GM19328 (cell line): ENCODE measurements around the gene TMEM239.
"Not testable (repeated sequence)": the region's sequence is repeated elsewhere in the genome, so short reads cannot be mapped to it uniquely, and the experiment has no call there.

Source experiments
- ATAC-seq: cut with Tn5 transposase; IDR thresholded peaks from one replicate; pipeline ENCODE4 v1.9.1; 2021; ENCODE audit warnings: mild to moderate bottlenecking, moderate library complexity; ENCODE audit not compliant: unreplicated experiment

Gene TMEM239

GRCh38 chr20:2820084-2820895, 4.1 kb downstream of the TMEM239 start:
- no peak for ATAC-seq

DNA sequence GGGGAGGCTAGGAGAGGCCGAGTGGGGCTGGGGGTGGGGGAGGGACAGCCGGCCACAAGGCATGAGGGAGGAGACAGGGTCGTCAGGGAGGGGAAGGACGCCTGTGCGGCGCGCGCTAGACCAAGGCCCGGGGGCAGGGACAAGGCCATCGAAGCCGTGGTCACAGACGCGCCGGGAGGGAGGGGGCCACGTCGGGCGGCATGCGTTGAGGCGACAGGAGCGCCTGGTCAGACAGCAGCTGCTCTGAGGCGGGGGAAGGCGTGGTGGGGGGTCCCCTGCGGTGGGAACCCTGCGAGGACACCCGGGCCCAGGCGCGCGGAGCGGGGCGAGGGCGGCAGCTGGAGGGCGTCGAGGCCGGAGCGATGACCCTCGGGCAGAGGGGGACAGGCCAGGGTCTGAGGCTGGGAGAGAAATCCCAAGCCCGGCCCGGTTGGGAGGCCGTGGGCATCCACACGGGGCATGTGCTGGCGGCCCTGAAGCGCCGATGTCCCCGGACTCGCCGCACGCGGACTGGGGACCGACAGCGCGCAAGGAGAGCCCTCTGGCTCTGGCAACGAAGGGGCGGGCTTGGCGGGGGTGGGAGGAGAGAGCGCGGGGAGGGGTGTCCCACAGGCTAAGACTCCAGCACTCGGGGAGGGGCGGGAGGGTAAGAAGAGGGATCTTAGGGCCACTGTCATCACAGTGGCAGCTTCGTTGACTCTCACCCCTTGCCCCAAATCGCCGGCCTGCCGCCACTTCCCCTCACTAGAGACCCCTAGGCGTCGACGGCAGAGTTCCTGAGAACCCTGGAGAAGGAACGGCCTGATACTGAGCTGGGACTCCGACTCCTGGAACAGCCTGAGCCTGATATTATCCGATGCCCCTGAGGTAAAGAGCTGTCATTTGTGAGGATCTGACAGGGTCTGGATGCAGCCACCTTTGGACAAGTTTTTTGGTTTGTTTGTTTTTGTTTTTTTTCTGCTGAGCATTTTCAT, 5.0 kb downstream of the TMEM239 start:
- no peak for ATAC-seq

DNA sequence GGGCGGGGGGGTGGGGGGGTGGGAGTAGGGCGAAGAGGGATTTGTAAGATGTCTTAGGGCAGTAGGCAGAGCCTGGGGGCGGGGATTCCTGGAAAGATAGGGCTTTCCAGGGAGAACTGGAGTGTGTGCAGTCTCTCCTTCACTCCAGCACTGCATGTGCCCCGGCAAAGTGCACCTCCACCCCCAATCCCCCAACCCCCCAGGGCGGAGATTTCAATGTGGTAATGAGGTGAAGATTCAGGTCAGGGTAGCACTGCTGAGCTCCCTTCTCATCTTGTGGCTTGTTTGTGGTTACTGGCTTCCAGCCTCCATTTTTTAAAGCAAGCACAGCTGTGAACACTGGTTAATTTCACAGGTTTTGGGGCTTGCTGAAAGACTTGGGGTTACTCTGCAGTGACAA, 5.9 kb downstream of the TMEM239 start:
- no peak for ATAC-seq

DNA sequence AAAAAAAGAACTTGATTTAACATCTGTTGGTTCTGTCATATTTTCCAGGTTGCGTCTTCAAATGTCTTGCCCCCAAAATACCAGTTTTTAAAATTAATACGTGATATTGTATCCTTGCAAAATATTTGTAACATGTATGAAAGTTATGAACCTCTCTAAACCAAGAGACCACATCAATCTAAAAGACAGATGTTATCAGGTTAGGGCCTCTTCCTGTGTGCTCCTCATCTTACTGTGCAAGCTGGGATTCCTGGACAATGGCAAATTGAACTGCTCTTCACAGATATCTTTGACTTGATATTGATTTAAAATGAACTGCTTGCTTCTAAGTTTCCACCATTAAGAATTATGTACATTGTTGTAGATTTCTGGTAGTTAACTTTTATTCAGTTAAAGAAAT, 9.6 kb downstream of the TMEM239 start:
- ATAC-seq, result no peak

DNA sequence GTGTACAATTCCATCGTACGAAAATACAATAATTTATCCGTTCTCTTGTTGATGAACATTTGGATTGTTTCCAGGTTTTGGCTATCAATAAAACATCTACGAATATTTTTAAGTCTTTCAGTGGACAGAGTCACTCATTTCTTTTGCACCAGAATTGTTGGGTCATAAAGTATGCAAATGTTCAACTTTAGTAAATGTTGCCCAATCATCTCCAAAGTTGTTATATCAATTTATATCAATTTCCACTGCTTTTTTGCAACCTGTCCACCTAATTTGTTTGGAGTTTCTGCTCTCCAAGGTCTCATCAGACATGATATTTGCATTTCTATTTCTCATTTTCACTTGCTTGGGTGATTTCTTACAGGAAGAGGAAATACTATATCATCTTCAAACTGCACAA, 10.5 kb downstream of the TMEM239 start:
- no peak for ATAC-seq

GRCh38 chr20:2829376-2829775, 13.2 kb downstream of the TMEM239 start:
- ATAC-seq, result no peak

DNA sequence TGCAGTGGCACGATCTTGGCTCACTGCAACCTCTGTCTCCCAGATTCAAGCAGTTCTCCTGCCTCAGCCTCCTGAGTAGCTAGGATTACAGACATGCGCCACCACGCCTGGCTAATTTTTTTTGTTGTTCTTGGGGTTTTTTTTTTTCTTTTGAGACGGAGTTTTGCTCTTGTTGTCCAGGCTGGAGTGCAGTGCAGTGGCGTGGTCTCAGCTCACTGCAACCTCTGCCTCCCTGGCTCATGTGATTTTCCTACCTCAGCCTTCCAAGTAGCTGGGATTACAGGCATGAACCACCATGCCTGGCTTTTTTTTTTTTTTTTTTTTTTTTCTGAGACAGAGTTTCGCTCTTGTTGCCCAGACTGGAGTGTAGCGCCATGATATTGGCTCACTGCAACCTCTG, 15.0 kb downstream of the TMEM239 start:
- ATAC-seq, result not testable (repeated sequence)

DNA sequence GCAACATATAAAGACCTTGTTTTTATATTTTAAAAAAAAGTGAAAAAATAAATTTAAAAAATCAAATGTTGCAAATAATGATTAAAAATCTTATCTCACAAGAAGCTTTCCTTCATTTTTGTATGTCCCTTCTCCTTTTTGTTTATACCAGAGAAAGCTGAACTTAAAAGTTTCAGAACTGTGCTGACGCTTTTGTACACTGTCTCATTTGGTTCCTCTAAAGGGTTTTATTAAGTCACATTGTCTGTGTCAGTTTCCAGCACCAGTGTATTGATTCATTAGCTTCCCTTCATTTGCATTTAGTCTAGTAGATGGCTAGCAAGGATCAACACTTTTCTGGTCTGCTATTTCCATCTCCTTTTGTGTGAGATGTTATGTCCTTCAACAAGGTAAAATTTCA, 17.6 kb downstream of the TMEM239 start:
- ATAC-seq, result no peak

- ATAC-seq, result no peak
These were observed 18.4 kb downstream of the TMEM239 start for GRCh38 chr20:2834401-2835110.

DNA sequence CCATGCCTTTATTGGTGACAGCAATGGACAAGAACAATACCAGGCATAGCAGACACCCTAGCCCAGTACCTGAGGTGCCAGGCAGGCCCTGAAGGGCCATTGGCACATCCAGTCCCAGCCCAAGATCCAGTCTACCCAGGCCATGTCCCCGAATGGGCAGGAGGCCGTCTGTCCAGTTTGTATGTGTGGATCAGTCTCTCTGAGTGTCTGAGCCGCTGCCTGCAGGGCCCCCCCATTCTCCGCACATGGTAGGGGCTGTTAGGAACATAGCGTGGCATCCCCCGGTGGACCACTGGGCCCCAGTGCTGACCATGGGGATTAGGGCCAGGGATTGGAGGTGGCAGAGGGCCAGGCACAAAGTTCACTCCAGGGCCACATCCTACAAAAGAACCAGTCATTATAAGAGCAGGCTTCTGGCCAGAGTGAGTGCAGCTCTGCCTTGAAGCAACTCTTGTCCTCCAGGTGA, 19.2 kb downstream of the TMEM239 start:
- ATAC-seq, result no peak

GRCh38 chr20:2836035-2836434, 19.9 kb downstream of the TMEM239 start:
- no peak for ATAC-seq

DNA sequence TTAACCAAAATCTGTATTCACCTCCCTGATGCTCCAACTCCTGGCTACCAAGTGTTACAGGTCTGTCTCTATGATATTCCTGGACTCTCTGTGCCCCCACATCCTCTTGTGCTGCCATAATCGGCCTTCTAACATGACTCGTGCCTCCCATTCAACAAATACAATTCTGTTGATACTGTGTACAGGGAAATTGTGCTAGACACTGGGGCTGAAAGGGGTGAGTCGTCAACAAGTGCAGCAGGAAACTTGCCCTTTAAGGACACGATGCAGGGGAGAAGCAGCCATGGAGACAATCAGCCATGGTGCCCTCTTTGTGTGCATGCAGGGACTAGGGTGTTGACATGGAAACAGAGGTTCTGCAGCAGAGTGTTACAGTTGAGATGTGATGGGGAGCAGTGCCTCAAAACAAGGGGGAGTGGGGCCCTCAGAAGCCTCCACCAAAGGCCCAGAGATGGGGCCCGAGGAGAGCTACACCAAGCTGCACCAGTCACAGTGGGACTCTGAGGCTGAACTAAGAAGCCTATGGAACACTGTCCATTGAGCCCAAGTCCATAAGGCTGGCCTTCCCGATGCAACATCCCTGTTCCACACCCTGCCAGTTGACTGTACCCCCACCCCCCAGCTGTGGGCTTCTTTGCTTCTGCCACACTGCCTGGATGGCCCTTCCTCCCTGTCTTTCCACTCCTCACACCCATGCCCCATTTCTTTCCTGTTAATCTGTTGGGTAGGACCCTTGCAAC, 21.2 kb downstream of the TMEM239 start:
- no peak for ATAC-seq

GRCh38 chr20:2838170-2838797, 22.1 kb downstream of the TMEM239 start:
- no peak for ATAC-seq

DNA sequence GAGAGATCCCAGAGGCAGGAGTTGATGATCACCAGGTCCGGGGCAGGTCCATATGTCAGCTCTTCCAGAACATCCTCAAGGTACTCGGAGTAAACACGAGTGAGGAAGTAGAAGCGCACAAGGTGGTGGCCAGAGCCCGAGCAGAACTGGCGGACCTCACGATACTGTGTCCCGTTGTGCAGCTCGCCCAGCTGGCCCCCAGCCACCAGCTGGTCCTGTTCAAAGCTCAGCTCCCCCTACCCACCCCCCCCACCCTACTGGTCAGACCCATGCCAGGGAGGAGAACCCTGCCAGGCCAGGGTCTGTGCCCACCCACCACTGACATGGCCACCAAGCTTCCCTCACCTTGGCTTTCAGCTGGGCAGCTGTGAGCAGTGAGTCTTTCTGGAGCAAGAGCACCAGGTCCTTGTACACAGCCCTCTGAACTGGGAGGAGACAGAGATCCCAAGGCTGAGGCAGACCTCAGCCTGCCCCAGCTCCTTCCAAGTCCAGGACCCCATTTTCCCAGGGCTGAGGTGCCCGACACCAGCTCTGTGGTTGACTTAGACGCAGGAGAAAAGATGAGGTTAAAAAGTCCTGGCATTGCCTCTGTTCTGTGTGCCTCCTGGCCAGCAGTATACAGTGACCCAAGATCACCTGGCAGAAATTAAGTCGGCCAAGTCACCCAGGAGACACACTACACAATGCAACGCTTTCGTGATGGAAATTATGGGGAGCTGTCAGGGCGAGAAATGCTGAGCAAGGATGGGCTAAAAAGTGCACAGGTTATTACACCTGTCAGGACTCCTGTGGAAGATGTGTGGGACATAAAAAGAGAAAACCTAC, 22.9 kb downstream of the TMEM239 start:
- no peak for ATAC-seq

- ATAC-seq, result no peak
These were observed 23.6 kb downstream of the TMEM239 start for GRCh38 chr20:2839732-2840137.

GRCh38 chr20:2840138-2840966, 24.2 kb downstream of the TMEM239 start, which contains the start of the genes PCED1A and VPS16:
TSS of gene PCED1A (minus strand) at chr20:2840655. CDS start at chr20:2839912, 743 bp downstream.
TSS of gene VPS16 (plus strand) at chr20:2840745. CDS start at chr20:2840775, 30 bp downstream.
- ATAC-seq, result peak; percentile 93

GRCh38 chr20:2840967-2841531, 24.9 kb downstream of the TMEM239 start:
- peak; percentile 22 for ATAC-seq

DNA sequence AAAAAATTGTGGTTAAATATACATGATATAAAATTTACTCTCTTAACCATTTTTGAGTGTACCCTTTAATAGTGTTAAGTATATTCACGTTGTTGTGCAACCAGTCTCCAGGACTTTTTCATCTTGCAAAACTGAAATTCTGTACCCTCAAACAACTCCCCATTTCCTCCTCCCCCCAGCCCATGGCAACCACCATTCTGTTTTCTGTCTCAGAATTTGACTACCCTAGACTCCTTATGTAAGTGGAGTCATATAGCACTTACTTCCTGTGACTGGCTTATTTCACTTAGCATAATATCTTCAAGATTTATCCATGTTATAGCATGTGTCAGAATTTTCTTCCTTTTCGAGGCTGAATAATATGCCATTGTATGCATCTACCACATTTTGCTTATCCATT, 29.4 kb downstream of the TMEM239 start:
- ATAC-seq, result no peak
